HG02763 (cell line): ENCODE results near the gene SRM.
"Not testable (repeated sequence)": the region's sequence is repeated elsewhere in the genome, so short reads cannot be mapped to it uniquely, and the experiment has no call there.

Experiments used
- ATAC-seq: cut with Tn5 transposase; IDR thresholded peaks from one replicate; pipeline ENCODE4 v1.9.1; 2021; ENCODE audit warnings: mild to moderate bottlenecking, moderate library complexity; ENCODE audit not compliant: unreplicated experiment

Gene SRM

DNA sequence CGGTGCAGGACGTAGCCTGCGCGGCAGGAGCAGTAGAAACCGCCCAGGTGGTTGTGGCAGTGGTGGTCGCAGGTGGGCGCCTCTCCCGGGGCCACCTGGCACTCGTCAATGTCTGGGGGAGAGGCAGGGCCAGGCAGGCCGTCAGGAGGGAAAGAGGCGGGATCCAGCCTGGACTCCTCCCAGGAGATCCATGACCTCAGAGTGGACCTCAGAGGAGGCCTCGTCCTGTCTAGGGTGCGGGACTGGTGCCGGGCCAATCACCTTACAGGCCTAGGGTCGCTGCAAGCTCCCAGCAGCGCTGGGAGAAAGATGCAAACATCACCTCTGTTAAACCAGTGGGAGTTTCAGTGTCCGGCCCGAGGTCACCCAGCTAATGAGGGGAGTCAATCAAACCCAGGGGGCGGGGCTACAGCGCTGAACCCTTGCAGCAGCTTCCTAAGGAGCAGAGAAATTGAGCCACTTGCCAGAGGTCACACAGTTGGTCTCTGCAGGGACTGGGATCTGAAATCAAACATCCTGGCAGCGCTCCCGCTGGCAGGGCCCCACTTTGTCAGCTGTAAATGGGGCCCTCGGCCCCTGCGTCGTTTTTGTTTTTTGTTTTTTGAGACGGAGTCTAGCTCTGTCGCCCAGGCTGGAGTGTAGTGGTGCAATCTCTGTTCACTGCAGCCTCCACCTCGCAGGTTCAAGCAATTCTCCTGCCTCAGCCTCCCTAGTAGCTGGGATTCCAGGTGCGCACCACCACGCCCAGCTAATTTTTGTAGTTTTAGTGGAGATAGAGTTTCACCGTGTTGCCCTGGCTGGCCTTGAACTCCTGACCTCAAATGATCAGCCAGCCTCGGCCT, 14.2 kb downstream of the SRM start:
- ATAC-seq: no peak

DNA sequence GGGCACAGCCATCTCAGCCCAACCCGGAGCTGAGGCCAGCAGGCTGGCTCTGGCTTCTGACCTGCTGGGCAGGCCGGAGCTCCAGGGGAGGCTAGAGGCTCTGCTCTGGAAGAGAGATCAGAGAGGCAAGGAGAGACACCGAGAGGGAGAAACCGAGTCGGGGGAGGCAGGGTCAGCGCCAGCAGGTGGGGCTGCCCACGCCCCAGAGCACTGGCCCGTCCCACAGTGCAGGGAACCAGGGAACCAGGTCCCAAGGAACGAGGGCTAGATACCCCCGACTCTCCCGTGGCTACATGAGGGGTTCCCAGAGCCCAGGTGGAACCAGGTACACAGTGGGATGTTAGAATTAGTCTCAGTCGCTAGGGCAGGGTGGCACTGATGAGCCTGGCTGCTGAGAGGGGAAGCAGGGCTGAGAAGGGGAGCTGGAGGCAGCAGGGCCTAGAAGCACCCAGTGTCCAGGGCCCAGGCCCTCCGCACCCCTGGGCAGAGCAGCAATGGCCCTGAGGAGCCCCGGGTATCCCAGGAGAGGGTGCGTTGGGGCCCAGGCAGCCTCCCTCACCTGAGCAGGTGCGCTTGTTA, 14.9 kb downstream of the SRM start:
- ATAC-seq: no peak

DNA sequence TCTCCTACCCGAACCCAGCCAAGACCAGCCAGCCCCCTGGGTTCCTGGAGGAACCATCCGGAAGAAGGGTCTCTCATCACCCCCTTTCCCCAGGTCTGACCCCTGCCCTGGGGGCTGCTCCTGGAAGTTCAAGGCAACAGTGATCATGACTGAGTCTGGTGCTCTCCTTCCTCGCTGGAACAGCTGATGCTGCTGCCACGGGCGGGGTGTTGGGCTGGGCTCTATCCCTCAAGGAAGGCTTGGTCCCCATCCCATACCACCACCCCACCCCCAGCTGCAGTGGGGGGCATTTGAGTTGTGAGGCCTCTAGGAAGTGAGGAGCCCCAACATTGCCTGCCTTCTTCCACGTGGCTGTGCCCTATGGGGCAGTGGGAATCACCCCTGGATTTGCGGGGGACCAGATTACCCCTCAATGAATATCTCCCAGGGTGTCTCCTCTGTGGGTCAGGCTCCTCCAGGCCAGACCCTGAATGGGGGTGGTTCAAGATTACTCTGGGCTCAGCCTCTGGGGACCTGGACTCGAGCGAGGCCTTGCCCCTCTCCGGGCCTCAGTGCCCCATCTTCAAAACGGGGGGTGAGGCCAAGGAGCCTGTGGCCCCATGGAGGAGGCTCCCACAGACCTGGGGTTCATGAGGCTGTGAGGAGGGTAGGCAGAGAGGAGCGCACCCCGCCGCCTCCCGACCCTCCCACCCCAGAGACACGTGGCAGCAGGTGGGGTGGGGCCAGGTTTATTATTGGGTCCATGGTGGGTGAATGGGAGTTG, 15.6 kb downstream of the SRM start:
- no peak for ATAC-seq

DNA sequence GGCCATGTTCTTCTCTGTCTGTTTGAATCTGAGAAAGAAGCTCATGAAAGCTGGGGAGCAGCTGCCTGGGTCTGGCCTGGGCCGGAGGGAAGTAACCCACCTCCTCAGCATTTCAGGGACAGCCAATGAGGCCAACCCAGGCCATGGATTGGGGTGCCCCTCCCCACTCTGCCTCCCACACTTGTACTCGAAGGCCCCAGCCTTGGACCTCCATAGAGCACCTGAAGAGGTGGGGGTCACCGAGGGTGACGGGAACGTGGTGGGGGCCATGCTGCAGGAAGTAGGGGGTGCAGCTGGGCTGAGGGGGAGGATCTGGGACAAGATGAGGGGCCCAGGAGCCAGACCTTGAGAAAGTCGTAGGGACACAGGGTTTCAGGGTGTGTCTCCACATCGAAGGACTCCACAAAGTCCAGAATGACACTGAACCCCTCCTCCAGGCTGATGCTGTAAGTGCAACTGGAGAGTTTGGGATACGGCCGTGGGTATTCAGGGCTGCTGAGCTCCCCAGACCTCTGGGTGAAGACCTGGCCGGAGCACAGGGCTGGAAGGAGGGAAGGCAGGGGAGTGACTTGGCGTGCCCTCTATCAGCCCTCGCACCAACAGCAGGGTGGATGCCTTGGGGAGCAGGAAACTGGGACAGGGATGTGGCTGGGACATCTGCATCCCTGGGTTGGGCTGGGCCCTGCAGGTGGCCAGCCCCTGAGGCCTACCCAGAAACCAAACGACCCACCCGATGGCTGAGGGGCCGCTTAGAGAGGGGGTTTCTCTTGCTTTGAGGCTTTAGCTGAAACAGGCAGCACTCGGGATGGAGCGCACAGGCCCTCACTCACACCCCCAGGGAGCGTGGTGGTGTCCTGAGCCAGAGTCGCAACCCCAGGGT, 16.6 kb downstream of the SRM start:
- ATAC-seq: no peak

DNA sequence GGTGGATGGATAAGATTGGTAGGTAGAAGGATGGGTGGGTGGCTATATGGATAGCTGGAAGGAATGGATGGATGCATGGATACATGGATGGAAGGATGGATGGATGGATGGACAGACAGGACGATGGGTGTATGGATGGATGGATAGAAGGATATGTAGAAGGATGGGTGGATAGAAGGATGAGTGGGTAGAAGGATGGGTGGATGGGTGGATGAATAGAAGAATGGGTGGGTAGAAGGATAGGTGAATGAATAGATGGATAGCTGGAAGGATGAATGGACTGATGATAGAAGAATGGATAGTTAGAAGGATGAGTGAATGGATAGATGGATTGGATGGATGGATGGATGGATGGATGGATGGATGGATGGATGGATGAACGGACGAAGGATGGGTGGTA, 17.8 kb downstream of the SRM start:
- ATAC-seq: no peak

DNA sequence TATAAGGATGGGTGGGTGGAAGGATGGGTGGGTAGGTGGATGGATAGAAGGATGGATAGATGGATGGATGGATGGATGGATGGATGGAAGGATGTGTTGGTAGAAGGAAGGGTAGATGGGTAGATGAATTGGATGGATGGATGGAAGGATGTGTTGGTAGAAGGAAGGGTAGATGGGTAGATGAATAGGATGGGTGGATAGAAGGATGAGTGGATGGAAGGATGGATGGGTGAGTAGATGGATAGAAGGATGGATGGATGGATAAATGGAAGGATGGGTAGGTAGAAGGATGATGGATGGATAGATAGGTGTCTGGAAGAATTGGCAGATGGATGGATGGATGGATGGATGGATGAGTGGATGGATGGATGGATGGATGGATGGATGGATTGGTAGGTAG, 18.8 kb downstream of the SRM start:
- no peak for ATAC-seq

DNA sequence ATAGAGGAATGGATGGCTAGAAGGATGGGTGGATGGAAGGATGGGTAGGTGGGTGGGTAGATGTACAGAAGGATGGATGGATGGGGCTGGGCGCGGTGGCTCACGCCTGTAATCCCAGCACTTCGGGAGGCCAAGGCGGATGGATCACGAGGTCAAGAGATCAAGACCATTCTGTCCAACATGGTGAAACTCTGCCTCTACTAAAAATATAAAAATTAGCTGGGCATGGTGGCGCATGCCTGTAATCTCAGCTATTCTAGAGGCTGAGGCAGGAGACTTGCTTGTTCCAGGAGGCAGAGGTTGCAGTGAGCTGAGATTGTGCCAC, 19.8 kb downstream of the SRM start:
- ATAC-seq: not testable (repeated sequence)

DNA sequence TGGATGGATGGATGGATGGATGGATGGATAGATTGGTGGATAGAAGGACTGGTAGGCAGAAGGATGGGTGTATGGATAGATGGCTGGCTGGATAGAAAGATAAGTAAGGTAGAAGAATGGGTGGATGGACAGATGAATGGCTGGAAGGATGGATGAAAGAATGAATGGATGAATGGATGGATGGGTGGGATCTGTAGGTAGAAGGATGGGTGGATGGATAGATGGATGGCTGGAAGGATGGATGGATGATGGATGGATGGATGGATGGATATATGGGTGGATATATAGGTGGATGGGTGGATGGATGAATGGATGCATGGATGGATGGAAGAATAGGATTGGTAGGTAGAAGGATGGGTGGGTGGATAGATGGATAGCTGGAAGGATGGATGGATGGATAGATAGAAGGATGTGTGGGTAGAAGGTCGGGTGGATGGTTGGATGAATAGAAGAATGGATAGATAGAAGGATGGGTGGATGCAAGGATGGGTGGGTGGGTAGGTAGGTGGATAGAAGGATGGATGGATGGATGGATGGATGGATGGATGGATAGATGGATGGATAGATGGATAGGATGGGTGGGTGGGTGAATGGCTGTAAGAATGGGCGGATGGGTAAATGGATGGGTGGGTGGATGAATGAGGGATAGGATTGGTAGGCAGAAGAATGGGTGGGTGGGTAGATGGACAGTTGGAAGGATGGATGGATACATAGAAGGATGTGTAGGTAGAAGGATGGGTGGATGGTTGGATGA, 20.3 kb downstream of the SRM start:
- ATAC-seq: no peak

DNA sequence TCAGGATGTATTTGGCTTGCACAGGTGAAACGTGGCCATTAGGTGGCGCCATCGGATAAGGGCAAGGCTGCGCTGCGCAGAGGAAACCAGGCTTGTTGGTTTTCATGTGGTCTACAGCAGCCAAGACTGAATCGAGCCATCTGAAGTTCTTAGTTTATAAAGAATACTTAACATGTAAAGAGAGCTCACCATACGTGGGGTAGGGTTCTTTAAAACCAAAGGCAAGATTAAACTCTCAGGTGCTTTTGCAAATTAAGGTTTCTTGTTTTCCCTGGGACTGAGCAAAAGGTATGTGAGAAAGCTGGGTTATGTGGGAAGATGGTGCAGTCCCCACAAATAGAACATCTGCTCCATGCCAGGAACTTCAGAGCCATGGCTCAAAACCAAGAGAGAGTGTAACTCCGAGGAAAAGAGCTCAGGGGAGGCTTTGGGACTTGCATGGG, 22.1 kb downstream of the SRM start:
- no peak for ATAC-seq

DNA sequence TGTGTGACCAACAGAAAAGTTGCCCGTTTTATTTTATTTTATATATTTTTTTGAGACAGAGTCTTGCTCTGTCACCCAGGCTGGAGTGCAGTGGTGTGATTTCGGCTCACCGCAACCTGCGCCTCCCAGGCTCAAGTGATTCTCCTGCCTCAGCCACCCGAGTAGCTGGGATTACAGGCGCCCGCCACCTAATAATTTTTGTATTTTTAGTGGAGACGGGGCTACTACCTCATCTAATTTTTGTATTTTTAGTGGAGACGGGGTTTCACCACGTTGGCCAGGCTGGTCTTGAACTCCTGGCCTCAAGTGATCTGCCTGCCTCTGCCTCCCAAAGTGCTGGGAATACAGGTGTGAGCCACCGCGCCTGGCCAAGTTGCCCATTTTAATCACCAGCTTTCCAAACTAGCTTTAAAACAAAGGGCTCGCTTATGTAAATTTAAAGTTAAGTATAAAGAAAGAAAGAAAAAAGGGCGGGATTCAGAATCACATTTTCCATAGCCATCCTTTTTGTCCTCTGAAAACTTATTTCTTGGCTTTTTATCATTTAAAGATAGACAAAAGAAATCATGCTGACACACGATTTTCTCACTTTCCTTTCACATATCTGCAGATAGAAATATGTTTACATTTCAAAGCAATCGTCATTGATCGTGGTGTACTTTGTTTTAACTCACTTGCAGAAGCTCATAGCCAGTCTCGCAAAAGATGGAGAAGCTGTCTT, 22.6 kb downstream of the SRM start:
- not testable (repeated sequence) for ATAC-seq

DNA sequence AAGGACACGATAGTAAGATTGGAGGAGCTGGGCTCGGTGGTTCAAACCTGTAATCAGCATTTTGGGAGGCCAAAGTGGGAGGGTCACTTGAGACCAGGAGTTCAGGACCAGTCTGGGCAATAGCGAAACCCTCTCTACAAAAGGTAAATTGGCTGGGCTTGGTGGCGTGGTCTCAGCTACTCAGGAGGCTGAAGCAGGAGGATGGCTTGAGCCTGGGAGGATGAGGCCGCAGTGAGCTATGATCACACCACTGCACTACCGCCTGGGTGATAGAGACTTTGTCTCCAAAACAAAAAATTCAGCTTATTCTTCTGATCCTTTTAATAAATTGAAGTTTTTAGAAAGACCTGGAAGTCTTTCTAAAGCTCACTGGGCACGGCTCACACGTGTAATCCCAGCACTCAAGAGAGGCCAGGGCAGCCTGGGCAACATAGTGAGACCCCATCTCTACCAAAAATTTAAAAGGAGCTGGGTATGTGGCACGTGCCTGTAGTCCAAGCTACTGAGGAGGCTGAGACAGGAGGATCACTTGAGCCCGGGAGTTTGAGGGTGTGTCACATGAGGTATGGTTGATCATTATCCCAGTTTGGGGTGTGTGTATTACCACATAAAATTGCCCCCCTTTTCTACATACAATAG, 28.1 kb downstream of the SRM start:
- no peak for ATAC-seq

DNA sequence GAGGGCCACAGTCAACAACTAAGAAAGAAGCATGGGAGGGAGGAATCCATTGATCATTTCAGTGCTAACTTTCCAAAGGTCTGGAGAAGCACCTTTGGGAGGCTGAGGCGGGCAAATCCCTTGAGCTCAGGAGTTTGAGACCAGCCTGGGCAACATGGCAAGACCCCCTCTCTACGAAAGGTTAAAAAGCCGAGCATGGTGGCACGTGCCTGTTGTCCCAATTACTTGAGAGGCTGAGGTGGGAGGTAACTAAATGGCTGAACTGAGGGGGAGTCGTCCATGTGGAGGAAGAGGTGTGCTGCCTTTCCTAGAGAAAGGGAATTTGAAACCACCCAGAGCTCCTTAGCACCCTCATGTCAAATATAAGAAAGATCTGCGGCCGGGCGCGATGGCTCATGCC, 29.0 kb downstream of the SRM start:
- no peak for ATAC-seq

DNA sequence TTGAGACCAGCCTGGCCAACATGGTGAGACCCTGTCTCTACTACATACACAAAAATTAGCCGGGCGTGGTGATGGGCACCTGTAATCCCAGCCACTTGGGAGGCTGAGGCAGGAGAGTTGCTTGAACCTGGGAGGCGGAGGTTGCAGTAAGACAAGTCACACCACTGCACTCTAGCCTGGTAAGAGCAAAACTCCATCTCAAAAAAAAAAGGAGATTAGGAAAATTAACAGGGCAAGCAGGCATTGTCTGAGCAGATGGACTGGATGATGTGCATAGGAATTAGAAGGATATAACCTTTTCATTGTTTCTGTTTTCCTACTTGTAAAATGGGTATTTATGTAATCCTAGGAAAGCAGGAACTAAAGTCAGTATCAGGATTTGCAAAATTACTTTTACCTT, 31.8 kb downstream of the SRM start:
- no peak for ATAC-seq

DNA sequence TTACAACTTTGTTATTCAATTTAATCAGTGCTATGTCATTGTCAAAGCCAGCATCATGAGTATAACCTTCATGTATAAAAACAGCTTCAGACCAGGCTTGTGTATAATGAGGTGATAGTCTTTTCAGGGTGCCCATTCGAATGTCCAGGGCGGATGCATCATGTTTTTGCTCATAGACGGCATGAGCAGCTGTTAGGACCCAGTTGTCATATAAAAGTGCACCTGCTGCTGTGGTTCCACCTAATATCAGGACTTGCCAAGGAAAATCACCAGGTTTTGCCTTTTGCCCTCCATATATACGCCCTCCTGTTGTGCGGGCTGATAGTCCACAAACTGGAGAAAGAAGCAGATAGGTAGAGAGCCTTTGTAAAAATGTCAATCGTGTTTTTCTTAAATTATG, 32.5 kb downstream of the SRM start:
- no peak for ATAC-seq

DNA sequence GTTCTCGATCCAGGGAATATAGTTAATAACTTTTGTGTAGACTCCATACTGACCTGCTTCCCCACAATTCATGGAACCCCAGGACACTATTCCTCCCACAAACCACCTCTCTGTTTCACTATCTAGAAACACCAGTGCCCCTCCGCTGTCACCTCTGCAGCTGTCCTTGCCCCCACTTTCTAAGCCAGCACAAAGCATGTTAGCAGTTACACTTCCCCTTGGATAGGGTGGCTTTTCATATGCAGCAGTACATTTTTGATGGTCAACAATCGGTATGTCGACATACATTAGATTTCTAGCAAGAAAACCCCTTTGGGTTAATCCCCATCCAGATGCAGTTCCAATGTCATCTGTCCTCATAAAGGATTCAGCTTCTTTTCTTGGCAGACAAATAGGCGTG, 32.9 kb downstream of the SRM start:
- ATAC-seq: no peak

DNA sequence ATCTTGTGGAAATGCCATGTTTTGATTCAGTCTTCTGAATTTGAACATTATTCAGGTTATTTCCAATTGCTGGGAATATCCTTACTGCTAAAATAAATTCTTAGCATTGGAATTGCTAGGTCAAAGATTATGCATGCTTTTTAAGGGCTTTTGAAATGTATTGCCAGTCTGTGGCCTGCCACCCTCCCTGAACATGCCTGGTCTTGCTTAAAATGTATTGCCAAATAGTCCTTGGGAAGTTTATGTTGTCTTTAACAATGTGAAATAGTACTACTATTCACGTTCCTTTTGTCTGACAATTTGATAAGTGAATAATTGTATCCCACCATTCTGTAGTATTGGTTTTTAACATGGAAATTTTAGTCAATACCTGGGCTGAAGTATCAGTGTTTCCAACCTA, 33.8 kb downstream of the SRM start:
- ATAC-seq: no peak

DNA sequence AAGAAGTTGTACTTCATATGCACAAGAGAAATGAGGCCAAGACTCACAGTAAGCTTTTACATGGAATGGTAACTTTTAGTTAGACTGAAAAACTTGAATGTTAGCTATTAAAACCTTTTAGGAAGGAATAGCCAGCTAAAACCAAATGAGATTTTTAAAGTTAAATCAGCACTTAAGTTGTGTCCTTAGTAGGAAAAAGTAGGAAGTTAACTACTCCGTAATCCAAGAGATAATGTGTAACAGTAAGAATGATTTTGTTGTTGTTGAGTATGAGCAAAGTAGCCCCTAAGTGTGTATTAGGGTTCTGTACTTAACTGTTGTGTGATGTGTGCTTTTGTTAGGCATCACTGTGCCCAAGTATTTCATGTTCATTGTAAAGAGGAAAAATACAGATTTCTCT, 34.2 kb downstream of the SRM start:
- no peak for ATAC-seq

DNA sequence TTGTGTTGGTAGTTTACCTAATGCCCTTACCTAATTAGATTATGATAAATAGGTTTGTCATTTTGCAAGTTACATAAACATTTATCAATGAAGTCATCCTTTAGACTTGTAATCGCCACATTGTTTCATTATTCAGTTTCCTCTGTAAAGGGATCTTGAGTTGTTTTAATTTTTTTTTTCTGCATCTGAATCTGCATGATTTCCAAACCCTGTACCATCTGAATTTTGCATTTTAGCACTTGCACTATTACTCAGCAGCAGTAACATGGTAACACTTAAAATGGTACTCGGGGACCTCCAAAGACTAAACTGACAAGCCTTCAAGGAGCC, 35.0 kb downstream of the SRM start:
- ATAC-seq: no peak

DNA sequence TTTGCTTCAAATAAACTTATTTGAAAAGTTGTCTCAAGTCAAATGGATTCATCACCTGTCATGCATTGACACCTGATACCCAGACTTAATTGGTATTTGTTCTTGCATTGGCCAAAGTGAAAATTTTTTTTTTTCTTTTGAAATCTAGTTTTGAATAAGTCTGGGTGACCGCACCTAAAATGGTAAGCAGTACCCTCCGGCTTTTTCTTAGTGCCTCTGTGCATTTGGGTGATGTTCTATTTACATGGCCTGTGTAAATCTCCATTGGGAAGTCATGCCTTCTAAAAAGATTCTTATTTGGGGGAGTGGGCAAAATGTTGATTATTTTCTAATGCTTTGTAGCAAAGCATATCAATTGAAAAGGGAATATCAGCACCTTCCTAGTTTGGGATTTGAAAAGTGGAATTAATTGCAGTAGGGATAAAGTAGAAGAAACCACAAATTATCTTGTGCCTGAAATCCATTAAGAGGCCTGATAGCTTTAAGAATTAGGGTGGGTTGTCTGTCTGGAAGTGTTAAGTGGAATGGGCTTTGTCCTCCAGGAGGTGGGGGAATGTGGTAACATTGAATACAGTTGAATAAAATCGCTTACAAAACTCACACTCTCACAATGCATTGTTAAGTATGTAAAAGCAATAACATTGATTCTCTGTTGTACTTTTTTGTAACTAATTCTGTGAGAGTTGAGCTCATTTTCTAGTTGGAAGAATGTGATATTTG, 35.5 kb downstream of the SRM start:
- no peak for ATAC-seq
